Measurements from ENCODE around the gene REEP6. TPM values are rescaled to one million over a fixed set of nuclear protein-coding genes. Genes with fewer than 3 reads are reported as not detected.
"Not testable (repeated sequence)": the region's sequence is repeated elsewhere in the genome, so short reads cannot be mapped to it uniquely, and the experiment has no call there.

The REEP6 gene
- total RNA-seq, 1 experiment from 2014 or later = 9.2 TPM

- Histone ChIP-seq H3K4me3 (ENCODE audit: low read depth in 2 of 2, low read length in 2 of 2) (no peak overlapping the region), H3K27ac (ENCODE audit: low read length) (no peak overlapping the region), H3K4me1 (ENCODE audit: control insufficient read depth, insufficient read depth, low read length) (no peaks in the 10 kb centered on the region), H3K36me3 (ENCODE audit: control insufficient read depth, insufficient read depth, low read length) (no peaks in the 10 kb centered on the region), H3K9me3 (ENCODE audit: control insufficient read depth, insufficient read depth, low read depth, low read length) (no peaks in the 10 kb centered on the region), H3K27me3 (ENCODE audit: control insufficient read depth, insufficient read depth, low read length) (no peaks in the 10 kb centered on the region; the same call in 1 of the 2 replicates)
- ChIA-PET CTCF (no interaction called here), POLR2A (no interaction called here)
- no TSS peak for BruUV-seq (replicated peaks)
- DNase-seq (ENCODE audit: low read depth, low spot score) (no peak), ATAC-seq (no peak)
- in situ Hi-C loops (cut with HindIII; ENCODE audit: low pct_unique_long_range_greater_than_20kb, low sequenced_read_pairs) = no loop called here
- no peak for TF ChIP-seq CTCF (IDR thresholded peaks at IDR 0.05)
- intact Hi-C loops (cut with micrococcal nuclease; ENCODE audit: unreplicated experiment) = no loop called here
Observed at GRCh38 chr19:1528596-1529429, 37.8 kb downstream of the REEP6 start.

GRCh38 chr19:1529430-1529816 is 38.4 kb downstream of the REEP6 start:
- POLR2A ChIA-PET = no interaction called here
- TF ChIP-seq POLR2AphosphoS5 (IDR thresholded peaks at IDR 0.05; ENCODE audit: low read depth, low read length) = no peak
- TF ChIP-seq REST (IDR thresholded peaks at IDR 0.05; ENCODE audit: insufficient read depth in 1 of 2, low read depth in 2 of 2, low read length in 1 of 2) = no peak
- no peak for TF ChIP-seq SIN3A (IDR thresholded peaks at IDR 0.05; ENCODE audit: borderline replicate concordance, insufficient read depth, low read depth, low read length)
- no peak for TF ChIP-seq TCF7L2 (IDR thresholded peaks at IDR 0.05; ENCODE audit: low read depth, low read length)
- no peak for TF ChIP-seq CTCF (IDR thresholded peaks at IDR 0.05)
- H3K4me1 ChIP-seq (ENCODE audit: control insufficient read depth, insufficient read depth, low read length) = no peaks in the 10 kb centered on the region
- no peaks in the 10 kb centered on the region for H3K36me3 ChIP-seq (ENCODE audit: control insufficient read depth, insufficient read depth, low read length)
- ATAC-seq (no peak), DNase-seq (ENCODE audit: low read depth, low spot score) (no peak)
- no peaks in the 10 kb centered on the region for H3K9me3 ChIP-seq (ENCODE audit: control insufficient read depth, insufficient read depth, low read depth, low read length)
- in situ Hi-C loops (cut with HindIII; ENCODE audit: low pct_unique_long_range_greater_than_20kb, low sequenced_read_pairs) (no loop called here), intact Hi-C loops (cut with micrococcal nuclease; ENCODE audit: unreplicated experiment) (no loop called here)
- H3K27me3 ChIP-seq (ENCODE audit: control insufficient read depth, insufficient read depth, low read length) = no peaks in the 10 kb centered on the region; the same call in 1 of the 2 replicates
- no peak overlapping the region for H3K4me3 ChIP-seq (ENCODE audit: low read depth in 2 of 2, low read length in 2 of 2)
- no TSS peak for BruUV-seq (replicated peaks)
- H3K27ac ChIP-seq (ENCODE audit: low read length) = no peak overlapping the region
- CTCF ChIA-PET = no interaction called here

GRCh38 chr19:1530856-1531255 is 39.9 kb downstream of the REEP6 start:
- H3K36me3 ChIP-seq (ENCODE audit: control insufficient read depth, insufficient read depth, low read length); DNase-seq (ENCODE audit: low read depth, low spot score); H3K27ac ChIP-seq (ENCODE audit: low read length); CTCF ChIA-PET; H3K4me3 ChIP-seq (ENCODE audit: low read depth in 2 of 2, low read length in 2 of 2); BruUV-seq (replicated peaks); H3K27me3 ChIP-seq (ENCODE audit: control insufficient read depth, insufficient read depth, low read length); ATAC-seq; H3K4me1 ChIP-seq (ENCODE audit: control insufficient read depth, insufficient read depth, low read length); POLR2A ChIA-PET; in situ Hi-C loops (cut with HindIII; ENCODE audit: low pct_unique_long_range_greater_than_20kb, low sequenced_read_pairs); H3K9me3 ChIP-seq (ENCODE audit: control insufficient read depth, insufficient read depth, low read depth, low read length); intact Hi-C loops (cut with micrococcal nuclease; ENCODE audit: unreplicated experiment): not testable (repeated sequence)

All from Panc1 (cell line).